Measurements from ENCODE around the gene TNFRSF1A.

TNFRSF1A gene

GRCh38 chr12:6322352-6322751, 19.5 kb downstream of the TNFRSF1A start:
- no peak for DNase-seq

- no peak for DNase-seq
These were observed 20.0 kb downstream of the TNFRSF1A start for GRCh38 chr12:6321905-6322304.

- no peak for DNase-seq
These were observed 22.4 kb downstream of the TNFRSF1A start for GRCh38 chr12:6319446-6319845.

- DNase-seq, result no peak
These were observed 23.4 kb downstream of the TNFRSF1A start for GRCh38 chr12:6318440-6318879.

GRCh38 chr12:6317693-6318439, 24.0 kb downstream of the TNFRSF1A start:
- DNase-seq, result no peak

GRCh38 chr12:6316921-6317692, 24.8 kb downstream of the TNFRSF1A start:
- DNase-seq, result no peak

- DNase-seq, result no peak
These were observed 25.9 kb downstream of the TNFRSF1A start for GRCh38 chr12:6315704-6316597.

GRCh38 chr12:6315184-6315583, 26.7 kb downstream of the TNFRSF1A start:
- DNase-seq, result no peak

GRCh38 chr12:6314776-6315175, 27.1 kb downstream of the TNFRSF1A start:
- DNase-seq, result no peak

GRCh38 chr12:6313326-6313940, 28.4 kb downstream of the TNFRSF1A start:
- DNase-seq, result no peak

- no peak for DNase-seq
These were observed 29.1 kb downstream of the TNFRSF1A start for GRCh38 chr12:6312529-6313325.

GRCh38 chr12:6311822-6312528, 29.9 kb downstream of the TNFRSF1A start:
- no peak for DNase-seq

GRCh38 chr12:6310771-6311610, 30.9 kb downstream of the TNFRSF1A start:
- DNase-seq, result no peak

- no peak for DNase-seq
These were observed 34.3 kb downstream of the TNFRSF1A start for GRCh38 chr12:6307529-6307928.

- no peak for DNase-seq
These were observed 35.2 kb downstream of the TNFRSF1A start for GRCh38 chr12:6306599-6307220.

GRCh38 chr12:6306151-6306550, 35.7 kb downstream of the TNFRSF1A start:
- no peak for DNase-seq

GRCh38 chr12:6303071-6303470, 38.8 kb downstream of the TNFRSF1A start:
- DNase-seq, result no peak

GRCh38 chr12:6302621-6303020, 39.3 kb downstream of the TNFRSF1A start:
- DNase-seq, result no peak

- no peak for DNase-seq
These were observed 40.2 kb downstream of the TNFRSF1A start for GRCh38 chr12:6301721-6302120.

GRCh38 chr12:6297170-6297569, 44.7 kb downstream of the TNFRSF1A start:
- DNase-seq, result no peak

Data from activated CD8-positive, alpha-beta memory T cell treated with anti-CD3 and anti-CD28 coated beads, Interleukin-2, amount 50 U/mL, for 48 hours (primary cell).